WI38 (cell line): Measurements from ENCODE around the gene SMIM10L2A.

Source experiments
- H3K4me3 ChIP-seq: 2 replicates; pipeline ENCODE4 v1.5.1; 2011; ENCODE audit warnings: low read depth, mild to moderate bottlenecking, control low read depth, low read length
- TF ChIP-seq, protein P1 (sequence below): IDR thresholded peaks from 2 replicates; pipeline ENCODE4 v1.5.1; 2012; ENCODE audit warnings: low read depth, mild to moderate bottlenecking, control low read depth, low read length

The SMIM10L2A gene

DNA sequence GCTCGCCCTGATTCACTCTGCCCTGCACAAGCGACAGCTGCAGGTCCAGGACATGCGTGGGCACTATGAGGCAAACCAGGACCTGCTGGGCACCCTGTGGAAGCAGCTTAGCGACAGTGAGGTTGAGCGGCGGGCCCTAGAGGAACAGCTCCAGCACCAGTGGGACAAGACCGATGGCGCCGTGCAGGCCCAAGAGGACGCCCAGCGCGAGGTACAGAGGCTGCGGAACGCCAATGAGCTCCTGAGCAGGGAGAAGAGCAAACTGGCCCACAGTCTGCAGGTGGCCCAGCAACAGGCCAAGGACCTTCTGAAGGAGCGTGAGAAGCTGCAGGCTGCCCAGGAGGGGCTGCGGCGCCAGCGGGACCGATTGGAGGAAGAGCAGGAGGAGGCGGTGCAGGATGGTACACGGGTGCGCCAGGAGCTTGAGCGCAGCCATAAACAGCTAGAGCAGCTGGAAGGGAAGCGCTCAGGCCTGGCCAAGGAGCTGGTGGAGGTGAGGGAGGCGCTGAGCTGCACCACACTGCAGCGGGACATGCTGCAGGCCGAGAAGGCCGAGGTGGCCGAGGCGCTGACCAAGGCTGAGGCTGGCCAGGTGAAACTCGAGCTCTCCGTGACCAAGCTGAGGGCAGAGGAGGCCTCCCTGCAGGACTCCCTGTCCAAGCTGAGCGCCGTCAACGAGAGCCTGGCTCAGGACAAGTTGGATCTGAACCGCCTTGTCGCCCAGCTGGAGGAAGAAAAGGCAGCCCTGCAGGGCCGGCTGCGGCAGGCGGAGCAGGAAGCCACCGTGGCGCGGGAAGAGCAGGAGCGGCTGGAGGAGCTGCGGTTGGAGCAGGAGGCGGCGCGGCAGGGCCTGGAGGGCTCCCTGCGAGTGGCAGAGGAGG is 12.8 kb downstream of the SMIM10L2A start:
- H3K4me3 ChIP-seq, result no peak overlapping the region
- TF ChIP-seq, protein P1, sequence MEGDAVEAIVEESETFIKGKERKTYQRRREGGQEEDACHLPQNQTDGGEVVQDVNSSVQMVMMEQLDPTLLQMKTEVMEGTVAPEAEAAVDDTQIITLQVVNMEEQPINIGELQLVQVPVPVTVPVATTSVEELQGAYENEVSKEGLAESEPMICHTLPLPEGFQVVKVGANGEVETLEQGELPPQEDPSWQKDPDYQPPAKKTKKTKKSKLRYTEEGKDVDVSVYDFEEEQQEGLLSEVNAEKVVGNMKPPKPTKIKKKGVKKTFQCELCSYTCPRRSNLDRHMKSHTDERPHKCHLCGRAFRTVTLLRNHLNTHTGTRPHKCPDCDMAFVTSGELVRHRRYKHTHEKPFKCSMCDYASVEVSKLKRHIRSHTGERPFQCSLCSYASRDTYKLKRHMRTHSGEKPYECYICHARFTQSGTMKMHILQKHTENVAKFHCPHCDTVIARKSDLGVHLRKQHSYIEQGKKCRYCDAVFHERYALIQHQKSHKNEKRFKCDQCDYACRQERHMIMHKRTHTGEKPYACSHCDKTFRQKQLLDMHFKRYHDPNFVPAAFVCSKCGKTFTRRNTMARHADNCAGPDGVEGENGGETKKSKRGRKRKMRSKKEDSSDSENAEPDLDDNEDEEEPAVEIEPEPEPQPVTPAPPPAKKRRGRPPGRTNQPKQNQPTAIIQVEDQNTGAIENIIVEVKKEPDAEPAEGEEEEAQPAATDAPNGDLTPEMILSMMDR, result no peak

DNA sequence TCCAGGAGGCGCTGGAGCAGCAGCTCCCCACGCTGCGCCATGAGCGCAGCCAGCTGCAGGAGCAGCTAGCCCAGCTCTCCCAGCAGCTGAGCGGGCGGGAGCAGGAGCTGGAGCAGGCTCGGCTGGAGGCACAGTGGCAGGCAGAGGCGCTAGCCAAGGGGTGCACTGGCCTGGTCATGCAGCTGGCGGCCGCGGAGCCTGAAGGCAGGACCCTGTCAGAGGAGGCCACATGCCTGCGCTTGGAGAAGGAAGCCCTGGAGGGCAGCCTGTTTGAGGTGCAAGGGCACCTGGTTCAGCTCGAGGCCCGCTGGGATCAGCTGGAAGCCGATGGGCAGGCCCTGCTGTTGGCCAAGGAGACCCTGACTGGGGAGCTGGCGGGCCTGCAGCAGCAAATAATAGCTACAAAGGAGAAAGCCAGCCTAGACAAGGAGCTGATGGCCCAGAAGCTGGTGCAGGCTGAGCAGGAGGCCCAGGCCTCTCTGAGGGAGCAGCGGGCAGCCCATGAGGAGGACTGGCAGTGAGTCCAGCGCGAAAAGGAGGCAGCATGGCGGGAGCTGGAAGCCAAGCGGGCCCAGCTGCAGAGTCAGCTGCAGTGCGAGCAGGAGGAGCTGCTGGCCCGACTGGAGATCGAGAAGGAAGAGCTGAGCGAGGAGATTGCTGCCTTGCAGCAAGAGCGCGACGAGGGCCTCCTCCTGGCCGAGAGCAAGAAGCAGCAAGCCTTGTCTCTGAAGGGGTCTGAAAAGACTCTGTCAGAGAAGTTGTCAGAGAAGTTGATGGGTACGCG is 13.6 kb downstream of the SMIM10L2A start:
- H3K4me3 ChIP-seq, result no peak overlapping the region
- TF ChIP-seq, protein P1, result no peak

DNA sequence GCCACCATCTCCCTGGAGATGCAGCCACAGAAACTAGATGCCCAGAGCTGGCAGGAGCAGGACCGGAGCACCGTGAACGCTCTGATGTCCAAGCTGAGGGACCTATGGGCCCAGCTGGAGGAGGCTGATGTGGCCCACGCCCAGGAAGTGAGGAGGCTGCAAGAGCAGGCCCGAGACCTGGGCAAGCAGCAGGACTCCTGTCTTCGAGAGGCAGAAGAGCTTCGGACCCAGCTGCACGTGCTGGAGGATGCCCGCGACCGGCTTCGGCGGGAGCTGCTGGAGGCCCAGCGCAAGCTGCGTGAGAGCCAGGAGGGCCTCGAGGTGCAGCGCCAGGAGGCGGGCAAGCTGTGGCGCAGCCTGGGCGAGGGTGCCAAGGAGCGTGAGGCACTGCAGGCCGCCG is 14.2 kb downstream of the SMIM10L2A start:
- TF ChIP-seq, protein P1, result no peak
- H3K4me3 ChIP-seq, result no peak overlapping the region

DNA sequence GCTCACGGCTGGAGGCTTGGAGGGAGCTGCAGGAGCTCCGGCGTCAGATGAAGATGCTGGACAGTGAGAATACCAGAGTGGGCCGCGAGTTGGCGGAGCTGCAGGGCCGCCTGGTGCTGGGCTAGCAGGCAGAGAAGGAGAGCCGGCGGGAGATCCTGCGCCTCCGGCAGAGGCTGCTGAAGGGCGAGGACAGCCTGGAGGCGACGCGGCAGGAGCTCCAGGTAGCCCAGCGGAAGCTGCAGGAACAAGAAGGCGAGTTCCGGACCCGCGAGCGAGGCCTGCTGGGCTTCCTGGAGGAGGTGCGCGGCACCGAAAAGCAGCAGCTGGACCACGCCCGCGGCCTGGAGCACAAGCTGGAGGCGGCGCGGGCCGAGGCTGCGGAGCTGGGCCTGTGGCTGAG is 14.7 kb downstream of the SMIM10L2A start:
- H3K4me3 ChIP-seq, result no peak overlapping the region
- TF ChIP-seq, protein P1, result no peak

DNA sequence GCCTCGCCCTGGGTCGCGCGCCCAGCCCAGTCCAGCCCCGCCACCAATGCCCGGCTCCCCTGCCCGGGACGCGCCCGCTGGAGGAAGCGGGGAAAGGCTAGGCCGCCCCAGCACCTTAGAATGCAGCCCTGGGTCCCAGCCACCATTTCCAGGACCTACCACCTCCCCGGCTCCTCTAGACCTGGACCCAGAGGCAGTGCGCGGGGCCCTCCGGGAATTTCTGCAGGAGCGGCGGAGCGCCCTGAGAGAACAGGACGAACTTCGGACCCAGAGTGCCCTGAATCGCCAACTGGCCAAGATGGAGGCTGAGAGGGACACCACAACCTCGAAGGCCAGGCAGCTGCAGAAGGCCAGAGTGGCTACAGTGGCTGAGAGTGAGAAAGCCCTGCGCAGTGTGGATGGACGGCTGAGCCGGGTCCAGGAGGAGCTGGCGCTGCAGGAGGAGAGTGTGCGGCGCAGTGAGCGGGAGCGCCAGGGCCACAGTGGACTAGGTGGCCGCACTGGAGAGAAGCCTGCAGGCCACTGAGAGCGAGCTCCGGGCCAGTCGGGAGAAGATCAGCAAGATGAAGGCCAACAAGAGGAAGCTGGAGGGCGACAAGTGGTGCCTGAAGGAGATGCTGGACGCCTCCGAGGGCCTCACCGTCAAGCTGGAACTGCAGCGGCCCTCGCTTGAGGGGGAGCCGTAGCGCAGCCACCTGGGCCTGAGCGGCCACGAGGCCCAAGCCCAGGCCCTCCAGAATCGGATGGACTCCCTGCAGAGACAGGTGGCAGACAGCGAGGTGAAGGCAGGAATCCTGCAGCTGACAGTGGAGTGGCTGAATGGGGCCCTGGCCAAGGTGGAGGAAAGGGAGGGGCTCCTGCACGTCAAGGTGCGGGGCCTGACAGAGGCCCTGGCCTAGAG is 15.5 kb downstream of the SMIM10L2A start:
- no peak overlapping the region for H3K4me3 ChIP-seq
- TF ChIP-seq, protein P1, result no peak

DNA sequence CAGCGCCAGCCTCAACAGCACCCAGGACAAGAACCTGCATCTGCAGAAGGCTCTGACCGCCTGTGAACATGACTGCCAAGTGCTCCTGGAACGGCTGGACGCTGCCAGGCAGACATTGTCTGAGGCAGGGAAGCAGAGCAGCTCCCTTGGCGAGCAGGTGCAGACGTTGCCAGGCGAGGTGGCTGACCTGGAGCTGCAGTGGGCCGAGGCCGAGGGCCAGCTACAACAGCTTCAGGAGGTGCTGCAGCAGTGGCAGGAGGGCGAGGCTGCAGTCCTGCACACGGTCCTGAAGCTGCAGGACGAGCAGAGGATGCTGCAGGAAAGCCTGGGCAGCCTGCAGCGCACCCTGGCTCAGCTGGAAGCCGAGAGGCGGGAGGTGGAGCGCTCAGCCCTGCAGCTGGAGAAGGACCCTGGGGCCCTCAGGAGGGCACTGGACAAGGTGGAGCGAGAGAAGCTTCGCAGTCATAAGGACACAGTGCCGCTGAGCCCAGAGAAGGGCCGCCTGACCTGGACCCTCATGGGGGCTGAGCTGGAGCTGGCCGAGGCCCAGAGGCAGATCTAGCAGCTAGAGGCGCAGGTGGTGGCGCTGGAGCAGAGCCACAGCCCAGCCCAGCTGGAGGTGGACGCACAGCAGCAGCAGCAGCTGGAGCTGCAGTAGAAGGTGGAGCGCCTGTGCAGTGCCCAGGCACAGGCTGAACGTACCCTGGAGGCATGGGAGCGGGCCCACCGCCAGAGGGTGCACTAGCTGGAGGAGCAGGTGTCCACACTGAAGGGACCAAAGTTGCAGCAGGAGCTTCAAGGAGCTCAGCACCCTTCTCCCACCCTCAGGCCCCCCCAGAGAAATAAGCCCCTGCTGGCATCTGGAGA is 16.4 kb downstream of the SMIM10L2A start:
- no peak overlapping the region for H3K4me3 ChIP-seq
- TF ChIP-seq, protein P1, result no peak
